ENCODE data around the gene ALG3. TPM values are rescaled to one million over a fixed set of nuclear protein-coding genes. Genes with fewer than 3 reads are reported as not detected.

Gene ALG3
- total RNA-seq, 1 donor from 2014 or later: 33.8 TPM

DNA sequence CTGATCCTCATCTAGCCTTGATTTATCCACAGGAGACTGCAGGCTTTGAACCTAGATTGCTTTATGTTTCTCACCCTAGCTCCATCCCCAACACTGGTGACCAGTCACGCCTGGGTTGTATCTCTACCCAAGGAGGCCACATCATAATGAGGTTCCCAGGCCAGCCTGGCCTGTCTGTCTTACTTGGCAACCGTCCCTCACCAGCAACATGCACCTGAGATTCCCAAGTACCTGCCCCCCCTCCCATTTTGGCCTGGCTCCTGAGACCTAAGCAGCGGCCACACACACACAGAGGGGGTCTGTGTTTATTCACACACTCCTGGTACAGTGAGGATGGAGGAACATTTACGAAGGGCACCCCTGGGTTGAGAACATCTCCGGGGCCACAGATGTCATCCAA lies 10.2 kb upstream of the ALG3 start:
- ATAC-seq: no peak
- no peaks in the 10 kb centered on the region for H3K36me3 ChIP-seq
- no peak for DNase-seq
- H3K4me3 ChIP-seq: no peak overlapping the region
- peaks cover 48% of the 10 kb centered on the region for H3K27me3 ChIP-seq
- H3K27ac ChIP-seq: no peak overlapping the region
- peaks cover 23% of the 10 kb centered on the region for H3K4me1 ChIP-seq
- intact Hi-C loops (cut with DNase I): no loop called here
- no peaks in the 10 kb centered on the region for H3K9me3 ChIP-seq
- TF ChIP-seq, protein P1, sequence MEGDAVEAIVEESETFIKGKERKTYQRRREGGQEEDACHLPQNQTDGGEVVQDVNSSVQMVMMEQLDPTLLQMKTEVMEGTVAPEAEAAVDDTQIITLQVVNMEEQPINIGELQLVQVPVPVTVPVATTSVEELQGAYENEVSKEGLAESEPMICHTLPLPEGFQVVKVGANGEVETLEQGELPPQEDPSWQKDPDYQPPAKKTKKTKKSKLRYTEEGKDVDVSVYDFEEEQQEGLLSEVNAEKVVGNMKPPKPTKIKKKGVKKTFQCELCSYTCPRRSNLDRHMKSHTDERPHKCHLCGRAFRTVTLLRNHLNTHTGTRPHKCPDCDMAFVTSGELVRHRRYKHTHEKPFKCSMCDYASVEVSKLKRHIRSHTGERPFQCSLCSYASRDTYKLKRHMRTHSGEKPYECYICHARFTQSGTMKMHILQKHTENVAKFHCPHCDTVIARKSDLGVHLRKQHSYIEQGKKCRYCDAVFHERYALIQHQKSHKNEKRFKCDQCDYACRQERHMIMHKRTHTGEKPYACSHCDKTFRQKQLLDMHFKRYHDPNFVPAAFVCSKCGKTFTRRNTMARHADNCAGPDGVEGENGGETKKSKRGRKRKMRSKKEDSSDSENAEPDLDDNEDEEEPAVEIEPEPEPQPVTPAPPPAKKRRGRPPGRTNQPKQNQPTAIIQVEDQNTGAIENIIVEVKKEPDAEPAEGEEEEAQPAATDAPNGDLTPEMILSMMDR (IDR thresholded peaks at IDR 0.05): no peak

DNA sequence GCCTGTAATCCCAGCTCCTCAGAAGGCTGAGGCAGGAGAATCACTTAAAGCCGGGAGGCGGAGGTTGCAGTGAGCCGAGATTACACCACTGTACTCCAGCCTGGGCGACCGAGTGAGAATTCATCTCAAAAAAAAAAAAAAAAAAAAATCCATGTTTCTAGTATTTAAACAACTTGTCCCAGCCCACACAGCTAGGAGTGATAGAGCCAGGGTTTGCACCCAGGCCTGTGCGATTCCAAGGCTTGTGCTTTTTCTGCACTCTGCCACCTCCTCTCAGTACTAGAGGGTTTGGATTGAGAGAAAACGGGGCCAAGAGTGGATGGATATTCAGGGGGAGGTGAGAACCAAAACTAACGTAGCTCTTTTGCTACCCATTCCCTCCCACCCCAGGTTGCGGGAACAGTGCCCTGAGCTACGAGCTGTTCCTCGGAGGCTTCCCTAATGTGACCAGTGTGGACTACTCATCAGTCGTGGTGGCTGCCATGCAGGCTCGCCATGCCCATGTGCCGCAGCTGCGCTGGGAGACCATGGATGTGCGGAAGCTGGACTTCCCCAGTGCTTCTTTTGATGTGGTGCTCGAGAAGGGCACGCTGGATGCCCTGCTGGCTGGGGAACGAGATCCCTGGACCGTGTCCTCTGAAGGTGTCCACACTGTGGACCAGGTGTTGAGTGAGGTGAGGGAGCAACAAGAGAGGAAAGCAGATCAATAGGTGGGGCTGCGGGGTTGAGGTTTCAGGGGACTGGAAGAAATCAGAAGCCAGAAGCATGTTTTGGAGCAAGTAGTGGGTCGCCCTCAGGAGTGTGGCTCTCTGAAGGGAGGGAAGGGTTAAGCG lies 8.5 kb upstream of the ALG3 start:
- Histone ChIP-seq H3K27ac (no peak overlapping the region), H3K36me3 (no peaks in the 10 kb centered on the region), H3K4me1 (peaks cover 18% of the 10 kb centered on the region), H3K4me3 (no peak overlapping the region), H3K9me3 (no peaks in the 10 kb centered on the region), H3K27me3 (peaks cover 34% of the 10 kb centered on the region)
- intact Hi-C loops (cut with DNase I): no loop called here
- DNase-seq (peak; percentile 38), ATAC-seq (no peak)
- TF ChIP-seq, protein P1 (IDR thresholded peaks at IDR 0.05): no peak

DNA sequence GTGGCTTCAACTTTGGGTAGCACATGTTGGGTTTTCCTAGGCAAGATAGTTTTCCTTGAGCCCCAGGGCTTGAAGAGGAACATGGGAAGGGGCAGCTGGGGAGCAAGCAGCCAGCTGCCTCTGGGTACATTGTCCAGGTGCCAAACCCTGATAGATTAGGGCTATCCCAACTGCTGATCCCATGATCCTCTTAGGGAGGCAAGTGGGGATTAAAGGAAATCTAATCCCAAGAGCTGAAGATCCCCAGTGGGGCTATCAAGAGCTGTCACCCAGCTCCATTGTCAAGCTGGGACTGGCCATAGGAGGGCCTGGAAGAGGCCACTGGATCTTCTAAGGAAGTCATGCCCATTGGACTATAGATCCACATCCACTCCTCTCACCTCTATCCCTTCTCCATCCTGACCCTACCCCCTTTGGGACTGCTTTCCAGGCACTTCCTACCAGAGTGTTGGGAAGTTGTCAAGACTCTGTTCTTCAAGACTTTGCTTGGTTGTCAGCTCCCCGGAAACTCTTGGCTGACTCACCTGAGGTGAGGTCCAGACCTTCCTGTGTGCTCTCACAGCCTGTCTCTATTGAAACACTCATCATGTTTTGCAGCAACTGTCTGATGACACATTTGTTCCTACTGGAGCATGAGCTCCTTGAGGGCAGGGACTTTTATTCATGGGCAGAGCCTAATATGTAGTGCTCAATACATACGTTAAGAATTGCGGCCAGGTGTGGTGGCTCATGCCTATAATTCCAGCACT lies 6.7 kb upstream of the ALG3 start:
- Histone ChIP-seq H3K27ac (no peak overlapping the region), H3K27me3 (peaks cover 19% of the 10 kb centered on the region), H3K36me3 (no peaks in the 10 kb centered on the region), H3K4me1 (peaks cover 4% of the 10 kb centered on the region), H3K4me3 (no peak overlapping the region), H3K9me3 (no peaks in the 10 kb centered on the region)
- DNase-seq (peak; percentile 12), ATAC-seq (no peak)
- intact Hi-C loops (cut with DNase I): no loop called here
- TF ChIP-seq, protein P1 (IDR thresholded peaks at IDR 0.05): no peak

DNA sequence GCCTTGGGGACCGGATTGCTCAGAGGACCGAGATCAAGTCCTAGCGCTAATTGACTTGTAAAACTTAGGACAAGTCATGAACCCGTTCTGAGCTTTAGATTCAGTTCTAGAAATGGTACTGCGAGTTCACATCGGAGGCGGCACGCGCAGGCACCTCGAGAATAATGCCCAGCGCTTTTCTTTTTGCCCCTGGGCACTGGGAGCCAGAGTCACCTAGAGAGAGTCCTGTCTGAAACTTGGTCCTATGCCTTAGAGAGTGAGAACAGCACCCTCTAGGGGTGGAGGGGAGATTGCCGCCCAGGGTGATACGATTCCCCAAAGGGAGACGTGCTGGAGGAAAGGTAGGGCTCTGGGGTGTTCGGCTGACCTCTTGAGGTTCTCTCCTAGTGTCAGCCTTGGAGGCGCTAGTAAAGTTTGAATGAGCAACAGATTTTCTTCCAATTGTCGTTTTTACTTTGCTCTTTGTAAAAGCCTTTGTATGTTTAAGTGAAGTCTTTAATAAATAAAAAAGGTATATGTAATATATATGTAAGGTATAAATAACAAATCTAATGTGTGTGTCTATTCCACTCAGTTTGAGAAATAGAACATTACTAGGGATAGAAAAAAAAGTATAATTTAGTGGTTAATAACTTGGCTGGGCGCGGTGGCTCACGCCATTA lies 1.5 kb upstream of the ALG3 start:
- TF ChIP-seq, protein P1 (IDR thresholded peaks at IDR 0.05): peak; percentile 97
- peaks cover 6% of the 10 kb centered on the region for H3K36me3 ChIP-seq
- peak overlapping the region; percentile 91 for H3K4me3 ChIP-seq
- DNase-seq (peak; percentile 91), ATAC-seq (peak; percentile 87)
- H3K27me3 ChIP-seq: no peaks in the 10 kb centered on the region
- H3K27ac ChIP-seq: peak overlapping the region; percentile 77
- no peaks in the 10 kb centered on the region for H3K9me3 ChIP-seq
- intact Hi-C loops (cut with DNase I): no loop called here
- H3K4me1 ChIP-seq: peaks cover 8% of the 10 kb centered on the region

DNA sequence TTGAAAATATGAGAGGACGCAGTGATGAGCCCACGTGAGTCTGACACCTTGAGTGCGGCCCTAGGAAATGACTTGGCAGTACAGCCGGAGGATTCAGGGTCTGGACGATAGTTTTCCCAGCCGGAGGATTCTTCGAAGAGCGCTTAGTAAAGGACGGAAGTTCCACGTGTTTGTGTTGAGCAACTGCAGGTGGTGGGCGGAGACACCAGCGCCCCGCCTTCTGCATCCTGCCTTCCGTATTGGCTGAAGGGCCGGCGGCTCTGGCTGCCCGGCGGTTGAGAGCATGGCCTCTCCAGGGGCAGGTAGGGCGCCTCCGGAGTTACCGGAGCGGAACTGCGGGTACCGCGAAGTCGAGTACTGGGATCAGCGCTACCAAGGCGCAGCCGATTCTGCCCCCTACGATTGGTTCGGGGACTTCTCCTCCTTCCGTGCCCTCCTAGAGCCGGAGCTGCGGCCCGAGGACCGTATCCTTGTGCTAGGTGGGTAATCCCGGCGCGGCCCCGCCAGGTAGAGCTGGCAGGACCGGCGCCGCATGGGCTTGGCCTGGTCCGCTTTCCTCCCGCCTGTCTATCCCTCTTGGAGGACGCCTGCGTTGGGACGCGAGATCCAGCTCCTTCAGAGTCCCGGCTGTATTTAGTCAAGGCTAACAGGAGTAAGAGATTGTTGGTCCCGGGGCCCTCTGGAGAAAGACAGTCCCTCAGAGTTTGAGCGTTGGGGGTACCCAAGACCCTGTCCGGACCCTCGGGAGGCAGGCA lies 827 bp upstream of the ALG3 start, which contains the start of gene EEF1AKMT4:
Gene EEF1AKMT4, plus strand, starts transcription at position 261 of the 755 bp plus-strand sequence. Its CDS starts 23 bp downstream, at position 284.
- TF ChIP-seq, protein P1 (IDR thresholded peaks at IDR 0.05): peak; percentile 65
- no peaks in the 10 kb centered on the region for H3K9me3 ChIP-seq
- H3K4me1 ChIP-seq: peaks cover 8% of the 10 kb centered on the region
- ATAC-seq (peak; percentile 97), DNase-seq (peak; percentile 98)
- no peaks in the 10 kb centered on the region for H3K27me3 ChIP-seq
- peaks cover 13% of the 10 kb centered on the region for H3K36me3 ChIP-seq
- H3K27ac ChIP-seq: peak within 1 kb of the TSS; percentile 86
- peak within 1 kb of the TSS; percentile 91 for H3K4me3 ChIP-seq
- intact Hi-C loops (cut with DNase I): loop anchor here (10.0 kb wide), 1 partner anchor 105 kb away; no protein-coding TSS in a partner anchor

Measured in upper lobe of right lung (tissue), 1 donor.